Stimulated activated naive B cell treated with anti-CD40 and anti-IgM and Interleukin-4, amounts not matched to agents 10 μg/mL and 1 μg/mL and 100 μg/mL, for 72 hours (primary cell): ENCODE data around the gene GAGE2A.
A peak's percentile ranks its signal among the peaks of the same experiment; 100 is the strongest.
"Not testable (repeated sequence)": the region's sequence is repeated elsewhere in the genome, so short reads cannot be mapped to it uniquely, and the experiment has no call there.

Experiments
- ATAC-seq, 2 donors: fragments of 150-1000 bp; cut with Tn5 transposase; replicated peaks; 2 replicates each; pipeline ENCODE4 v1.10.0; 2021; ENCODE audit warnings: moderate library complexity in 1 of 2
- DNase-seq: peaks from one replicate; pipeline ENCODE4 v3.0.0; 2021
- H3K27ac Mint-ChIP-seq: one replicate; pipeline ENCODE4 v1.8.0; 2022; ENCODE audit warnings: mild to moderate bottlenecking, mixed read lengths
- H3K27me3 Mint-ChIP-seq, 2 donors: one replicate each; pipeline ENCODE4 v1.8.0; 2022; ENCODE audit warnings: mixed read lengths in 2 of 2
- H3K36me3 Mint-ChIP-seq, 2 donors: one replicate each; pipeline ENCODE4 v1.8.0; 2022; ENCODE audit warnings: mixed read lengths in 2 of 2, mild to moderate bottlenecking in 1 of 2
- H3K4me1 Mint-ChIP-seq, 2 donors: one replicate each; pipeline ENCODE4 v1.8.0; 2022; ENCODE audit warnings: mixed read lengths in 2 of 2, mild to moderate bottlenecking in 1 of 2
- H3K4me3 Mint-ChIP-seq, 2 donors: one replicate each; pipeline ENCODE4 v1.8.0; 2022; ENCODE audit warnings: mild to moderate bottlenecking in 2 of 2, mixed read lengths in 2 of 2, moderate library complexity in 1 of 2
- H3K9me3 Mint-ChIP-seq, 2 donors: one replicate each; pipeline ENCODE4 v1.8.0; 2022; ENCODE audit warnings: mixed read lengths in 2 of 2, mild to moderate bottlenecking in 1 of 2

GAGE2A gene, protein sequence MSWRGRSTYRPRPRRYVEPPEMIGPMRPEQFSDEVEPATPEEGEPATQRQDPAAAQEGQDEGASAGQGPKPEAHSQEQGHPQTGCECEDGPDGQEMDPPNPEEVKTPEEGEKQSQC

DNA sequence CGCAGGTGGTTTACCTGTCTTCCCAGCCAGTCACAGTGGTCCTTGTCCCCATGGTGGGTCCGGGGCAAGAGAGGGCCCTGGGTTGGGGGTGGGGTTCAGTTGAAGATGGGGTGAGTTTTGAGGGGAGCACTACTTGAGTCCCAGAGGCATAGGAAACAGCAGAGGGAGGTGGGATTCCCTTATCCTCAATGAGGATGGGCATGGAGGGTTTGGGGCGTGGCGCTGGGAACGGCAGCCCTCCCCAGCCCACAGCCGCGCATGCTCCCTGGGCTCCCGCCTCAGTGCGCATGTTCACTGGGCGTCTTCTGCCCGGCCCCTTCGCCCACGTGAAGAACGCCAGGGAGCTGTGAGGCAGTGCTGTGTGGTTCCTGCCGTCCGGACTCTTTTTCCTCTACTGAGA lies at the start of gene GAGE2A:
Gene GAGE2A (plus strand): TSS at position 301 of the 400 bp plus-strand sequence. CDS start 1,155 bp downstream, outside the sequence.
- not testable (repeated sequence) for H3K27ac Mint-ChIP-seq, ATAC-seq, H3K9me3 Mint-ChIP-seq, DNase-seq, H3K4me3 Mint-ChIP-seq, H3K4me1 Mint-ChIP-seq, H3K36me3 Mint-ChIP-seq, H3K27me3 Mint-ChIP-seq

GRCh38 chrX:49541433-49541832 lies 47.9 kb upstream of the GAGE2A start, which contains the start of gene GAGE12D:
Gene GAGE12D (plus strand): TSS chrX:49541733. CDS start chrX:49542888, 1,155 bp downstream.
- H3K27ac Mint-ChIP-seq, H3K36me3 Mint-ChIP-seq, H3K27me3 Mint-ChIP-seq, H3K4me3 Mint-ChIP-seq, ATAC-seq, H3K9me3 Mint-ChIP-seq, DNase-seq, H3K4me1 Mint-ChIP-seq: not testable (repeated sequence)

DNA sequence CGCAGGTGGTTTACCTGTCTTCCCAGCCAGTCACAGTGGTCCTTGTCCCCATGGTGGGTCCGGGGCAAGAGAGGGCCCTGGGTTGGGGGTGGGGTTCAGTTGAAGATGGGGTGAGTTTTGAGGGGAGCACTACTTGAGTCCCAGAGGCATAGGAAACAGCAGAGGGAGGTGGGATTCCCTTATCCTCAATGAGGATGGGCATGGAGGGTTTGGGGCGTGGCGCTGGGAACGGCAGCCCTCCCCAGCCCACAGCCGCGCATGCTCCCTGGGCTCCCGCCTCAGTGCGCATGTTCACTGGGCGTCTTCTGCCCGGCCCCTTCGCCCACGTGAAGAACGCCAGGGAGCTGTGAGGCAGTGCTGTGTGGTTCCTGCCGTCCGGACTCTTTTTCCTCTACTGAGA lies 38.3 kb upstream of the GAGE2A start, which contains the start of gene GAGE12E:
Gene GAGE12E (plus strand): TSS at position 301 of the 400 bp plus-strand sequence. CDS start 1,155 bp downstream, outside the sequence.
- H3K27me3 Mint-ChIP-seq, ATAC-seq, H3K4me3 Mint-ChIP-seq, H3K4me1 Mint-ChIP-seq, H3K27ac Mint-ChIP-seq, DNase-seq, H3K9me3 Mint-ChIP-seq, H3K36me3 Mint-ChIP-seq: not testable (repeated sequence)

GRCh38 chrX:49560542-49560941 lies 28.8 kb upstream of the GAGE2A start, which contains the start of gene GAGE12F:
Gene GAGE12F (plus strand): TSS chrX:49560842. CDS start chrX:49561997, 1,155 bp downstream.
- H3K36me3 Mint-ChIP-seq, ATAC-seq, H3K4me3 Mint-ChIP-seq, H3K4me1 Mint-ChIP-seq, DNase-seq, H3K9me3 Mint-ChIP-seq, H3K27me3 Mint-ChIP-seq, H3K27ac Mint-ChIP-seq: not testable (repeated sequence)

- not testable (repeated sequence) for ATAC-seq, H3K9me3 Mint-ChIP-seq, H3K27me3 Mint-ChIP-seq, H3K4me3 Mint-ChIP-seq, DNase-seq, H3K36me3 Mint-ChIP-seq, H3K4me1 Mint-ChIP-seq, H3K27ac Mint-ChIP-seq
Measured at GRCh38 chrX:49568728-49569127, 20.6 kb upstream of the GAGE2A start.

GRCh38 chrX:49569152-49569551 lies 20.1 kb upstream of the GAGE2A start:
- not testable (repeated sequence) for H3K27me3 Mint-ChIP-seq, H3K4me1 Mint-ChIP-seq, H3K9me3 Mint-ChIP-seq, H3K27ac Mint-ChIP-seq, H3K36me3 Mint-ChIP-seq, ATAC-seq, DNase-seq, H3K4me3 Mint-ChIP-seq

GRCh38 chrX:49570100-49570499 lies 19.2 kb upstream of the GAGE2A start, which contains the start of gene GAGE12G:
Gene GAGE12G (plus strand): TSS chrX:49570400. CDS start chrX:49571555, 1,155 bp downstream.
- H3K4me1 Mint-ChIP-seq, H3K9me3 Mint-ChIP-seq, H3K36me3 Mint-ChIP-seq, H3K4me3 Mint-ChIP-seq, DNase-seq, H3K27me3 Mint-ChIP-seq, ATAC-seq, H3K27ac Mint-ChIP-seq: not testable (repeated sequence)

DNA sequence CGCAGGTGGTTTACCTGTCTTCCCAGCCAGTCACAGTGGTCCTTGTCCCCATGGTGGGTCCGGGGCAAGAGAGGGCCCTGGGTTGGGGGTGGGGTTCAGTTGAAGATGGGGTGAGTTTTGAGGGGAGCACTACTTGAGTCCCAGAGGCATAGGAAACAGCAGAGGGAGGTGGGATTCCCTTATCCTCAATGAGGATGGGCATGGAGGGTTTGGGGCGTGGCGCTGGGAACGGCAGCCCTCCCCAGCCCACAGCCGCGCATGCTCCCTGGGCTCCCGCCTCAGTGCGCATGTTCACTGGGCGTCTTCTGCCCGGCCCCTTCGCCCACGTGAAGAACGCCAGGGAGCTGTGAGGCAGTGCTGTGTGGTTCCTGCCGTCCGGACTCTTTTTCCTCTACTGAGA lies 9.6 kb upstream of the GAGE2A start, which contains the start of gene GAGE12H:
Gene GAGE12H (plus strand): TSS at position 301 of the 400 bp plus-strand sequence. CDS start 1,155 bp downstream, outside the sequence.
- H3K9me3 Mint-ChIP-seq, ATAC-seq, H3K27ac Mint-ChIP-seq, H3K27me3 Mint-ChIP-seq, H3K4me1 Mint-ChIP-seq, H3K4me3 Mint-ChIP-seq, H3K36me3 Mint-ChIP-seq, DNase-seq: not testable (repeated sequence)

GRCh38 chrX:49589769-49590478 lies 628 bp downstream of the GAGE2A start:
- not testable (repeated sequence) for ATAC-seq, H3K36me3 Mint-ChIP-seq, H3K27ac Mint-ChIP-seq, H3K27me3 Mint-ChIP-seq, H3K4me1 Mint-ChIP-seq, H3K4me3 Mint-ChIP-seq, H3K9me3 Mint-ChIP-seq
- peak; percentile 5 for DNase-seq

DNA sequence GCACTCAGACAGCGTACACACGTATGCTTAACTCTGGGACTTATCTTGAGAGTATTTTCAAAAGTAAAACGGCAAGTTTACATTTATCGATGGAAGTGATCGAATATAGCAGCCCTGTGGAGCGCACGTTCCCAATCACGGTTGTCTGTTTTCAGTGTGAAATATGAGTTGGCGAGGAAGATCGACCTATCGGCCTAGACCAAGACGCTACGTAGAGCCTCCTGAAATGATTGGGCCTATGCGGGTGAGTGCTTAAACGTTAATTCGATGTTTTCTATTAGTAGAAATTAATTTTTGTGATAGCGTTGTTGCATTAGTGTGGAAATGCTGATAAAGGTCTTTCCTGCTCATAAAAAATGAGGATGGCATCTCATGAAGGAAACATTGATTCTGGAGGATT lies 1.2 kb downstream of the GAGE2A start:
- H3K27me3 Mint-ChIP-seq, DNase-seq, H3K27ac Mint-ChIP-seq, ATAC-seq, H3K36me3 Mint-ChIP-seq, H3K4me1 Mint-ChIP-seq, H3K4me3 Mint-ChIP-seq, H3K9me3 Mint-ChIP-seq: not testable (repeated sequence)

GRCh38 chrX:49598720-49599119 lies 9.4 kb downstream of the GAGE2A start, which contains the start of gene GAGE1:
Gene GAGE1 (plus strand): TSS chrX:49599020. CDS start chrX:49600175, 1,155 bp downstream.
- H3K4me3 Mint-ChIP-seq, H3K27me3 Mint-ChIP-seq, H3K27ac Mint-ChIP-seq, ATAC-seq, H3K4me1 Mint-ChIP-seq, DNase-seq, H3K36me3 Mint-ChIP-seq, H3K9me3 Mint-ChIP-seq: not testable (repeated sequence)

- Mint-ChIP-seq H3K4me3 (no peak overlapping the region), H3K27me3 (peaks cover 4 to 6% of the 10 kb centered on the region in 2 donors), H3K4me1 (no peaks in the 10 kb centered on the region), H3K36me3 (no peaks in the 10 kb centered on the region), H3K9me3 (no peaks in the 10 kb centered on the region), H3K27ac (no peak overlapping the region)
- no peak for DNase-seq
- ATAC-seq = no peak
Measured at GRCh38 chrX:49610718-49611310, 21.5 kb downstream of the GAGE2A start.

DNA sequence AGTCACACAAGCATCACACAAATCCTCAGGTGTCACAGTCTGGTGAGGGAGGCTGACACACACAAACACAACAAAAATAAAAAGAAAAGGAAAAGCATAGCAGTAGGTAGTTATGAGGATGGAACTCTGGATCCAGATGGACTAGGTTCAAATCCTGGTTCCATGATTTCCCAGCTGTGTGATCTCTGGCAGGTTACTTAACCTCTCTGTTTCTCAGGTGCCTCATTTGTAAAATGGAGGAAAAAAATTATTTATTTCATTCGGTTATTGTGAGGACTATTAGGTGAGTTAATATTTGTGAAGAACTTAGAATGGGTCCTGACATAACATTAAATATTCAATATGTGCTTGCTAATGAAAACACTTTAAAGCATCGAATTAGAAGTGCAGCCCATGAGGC lies 29.3 kb downstream of the GAGE2A start:
- Mint-ChIP-seq H3K36me3 (no peaks in the 10 kb centered on the region), H3K27me3 (peaks cover 3 to 6% of the 10 kb centered on the region in 2 donors), H3K4me1 (no peaks in the 10 kb centered on the region), H3K4me3 (no peak overlapping the region), H3K27ac (no peak overlapping the region), H3K9me3 (peaks cover 0 to 2% of the 10 kb centered on the region in 2 donors)
- no peak for ATAC-seq
- DNase-seq = no peak

- H3K9me3 Mint-ChIP-seq = peaks cover 9 to 18% of the 10 kb centered on the region in 2 donors
- peaks cover 0 to 1% of the 10 kb centered on the region in 2 donors for H3K4me1 Mint-ChIP-seq
- H3K27me3 Mint-ChIP-seq = peaks cover 5% of the 10 kb centered on the region in 2 donors
- peak overlapping the region; percentile 62 to 68 for H3K4me3 Mint-ChIP-seq
- H3K36me3 Mint-ChIP-seq = no peaks in the 10 kb centered on the region
- DNase-seq = peak; percentile 3
- no peak overlapping the region for H3K27ac Mint-ChIP-seq
- ATAC-seq = peak; percentile 50 to 53
Measured at GRCh38 chrX:49627086-49627777, 37.9 kb downstream of the GAGE2A start.
